GM19238 (cell line): ENCODE measurements around the gene RALGAPB.
"Not testable (repeated sequence)": the region's sequence is repeated elsewhere in the genome, so short reads cannot be mapped to it uniquely, and the experiment has no call there.

Experiments
- DNase-seq: peaks from one replicate; pipeline ENCODE4 v3.0.0; 2011; ENCODE audit warnings: low spot score; ENCODE audit not compliant: insufficient read length

The RALGAPB gene

GRCh38 chr20:38472513-38473366 lies at the start of gene RALGAPB:
Gene RALGAPB (plus strand): TSS chr20:38472843. CDS start chr20:38488433, 15,590 bp downstream.
- peak; percentile 90 for DNase-seq

- no peak for DNase-seq
Observed at GRCh38 chr20:38423541-38423940, 49.1 kb upstream of the RALGAPB start.

- DNase-seq, result no peak
Observed at GRCh38 chr20:38424401-38424800, 48.2 kb upstream of the RALGAPB start.

GRCh38 chr20:38426006-38426897 lies 46.4 kb upstream of the RALGAPB start:
- DNase-seq, result no peak

GRCh38 chr20:38427655-38428023 lies 45.0 kb upstream of the RALGAPB start:
- DNase-seq, result no peak

- no peak for DNase-seq
Observed at GRCh38 chr20:38428800-38429199, 43.8 kb upstream of the RALGAPB start.

- DNase-seq, result no peak
Observed at GRCh38 chr20:38429301-38429700, 43.3 kb upstream of the RALGAPB start.

- DNase-seq, result no peak
Observed at GRCh38 chr20:38430679-38431325, 41.8 kb upstream of the RALGAPB start.

- DNase-seq, result no peak
Observed at GRCh38 chr20:38432292-38432691, 40.4 kb upstream of the RALGAPB start.

- DNase-seq, result not testable (repeated sequence)
Observed at GRCh38 chr20:38432870-38433269, 39.8 kb upstream of the RALGAPB start.

GRCh38 chr20:38433304-38433972 lies 39.2 kb upstream of the RALGAPB start:
- no peak for DNase-seq

- DNase-seq, result peak; percentile 13
Observed at GRCh38 chr20:38434301-38434741, 38.3 kb upstream of the RALGAPB start.

GRCh38 chr20:38434770-38435554 lies 37.7 kb upstream of the RALGAPB start, which contains the start of gene SNHG17:
Gene SNHG17 (minus strand): TSS chr20:38435328.
- peak; percentile 75 for DNase-seq

- DNase-seq, result no peak
Observed at GRCh38 chr20:38435555-38435939, 37.1 kb upstream of the RALGAPB start.

GRCh38 chr20:38437796-38438195 lies 34.8 kb upstream of the RALGAPB start:
- no peak for DNase-seq

- not testable (repeated sequence) for DNase-seq
Observed at GRCh38 chr20:38441110-38441509, 31.5 kb upstream of the RALGAPB start.

GRCh38 chr20:38441916-38442315 lies 30.7 kb upstream of the RALGAPB start:
- no peak for DNase-seq

GRCh38 chr20:38445381-38445796 lies 27.3 kb upstream of the RALGAPB start:
- DNase-seq, result no peak

GRCh38 chr20:38445901-38446425 lies 26.7 kb upstream of the RALGAPB start:
- no peak for DNase-seq
